ENCODE data around the gene NUDT14.

DNA sequence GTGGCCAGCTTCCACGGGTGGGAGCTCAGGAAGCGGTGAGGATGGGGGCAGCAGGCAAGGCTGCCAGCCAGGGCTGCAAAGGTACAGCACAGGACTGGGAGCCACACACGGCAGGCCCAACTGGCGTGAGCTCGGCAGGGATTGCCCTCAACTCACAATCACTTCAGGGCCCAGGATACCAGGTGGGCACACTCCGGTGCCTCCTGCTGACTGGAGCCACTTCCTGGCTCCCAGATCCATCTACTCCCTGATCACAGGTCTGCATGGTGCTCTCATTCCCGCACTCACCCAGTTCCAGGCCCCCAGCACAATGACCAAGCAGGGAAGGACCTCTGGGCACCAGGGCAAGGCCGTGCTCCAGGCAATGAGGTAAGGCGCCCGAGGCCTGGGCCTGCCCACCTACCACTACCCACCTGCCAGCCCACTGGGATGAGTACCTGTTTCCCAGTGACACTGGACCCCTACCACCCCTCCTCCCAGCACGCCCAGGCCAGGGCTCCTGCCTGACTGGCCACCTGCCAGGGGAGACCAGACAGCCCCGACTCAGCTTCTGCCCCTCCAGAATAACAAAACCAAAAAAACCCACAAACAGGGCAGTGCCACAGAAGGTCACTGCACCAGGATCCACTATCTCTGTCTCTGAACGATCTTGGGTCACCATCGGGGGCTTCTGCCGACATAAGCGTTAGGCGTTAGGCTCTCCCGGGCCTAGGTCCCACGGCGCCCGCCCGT, 14.4 kb downstream of the NUDT14 start:
- TF ChIP-seq POLR2A (IDR thresholded peaks at IDR 0.05) = no peak
- TF ChIP-seq, protein P1, sequence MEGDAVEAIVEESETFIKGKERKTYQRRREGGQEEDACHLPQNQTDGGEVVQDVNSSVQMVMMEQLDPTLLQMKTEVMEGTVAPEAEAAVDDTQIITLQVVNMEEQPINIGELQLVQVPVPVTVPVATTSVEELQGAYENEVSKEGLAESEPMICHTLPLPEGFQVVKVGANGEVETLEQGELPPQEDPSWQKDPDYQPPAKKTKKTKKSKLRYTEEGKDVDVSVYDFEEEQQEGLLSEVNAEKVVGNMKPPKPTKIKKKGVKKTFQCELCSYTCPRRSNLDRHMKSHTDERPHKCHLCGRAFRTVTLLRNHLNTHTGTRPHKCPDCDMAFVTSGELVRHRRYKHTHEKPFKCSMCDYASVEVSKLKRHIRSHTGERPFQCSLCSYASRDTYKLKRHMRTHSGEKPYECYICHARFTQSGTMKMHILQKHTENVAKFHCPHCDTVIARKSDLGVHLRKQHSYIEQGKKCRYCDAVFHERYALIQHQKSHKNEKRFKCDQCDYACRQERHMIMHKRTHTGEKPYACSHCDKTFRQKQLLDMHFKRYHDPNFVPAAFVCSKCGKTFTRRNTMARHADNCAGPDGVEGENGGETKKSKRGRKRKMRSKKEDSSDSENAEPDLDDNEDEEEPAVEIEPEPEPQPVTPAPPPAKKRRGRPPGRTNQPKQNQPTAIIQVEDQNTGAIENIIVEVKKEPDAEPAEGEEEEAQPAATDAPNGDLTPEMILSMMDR (IDR thresholded peaks at IDR 0.05) = no peak

Data from esophagus squamous epithelium (tissue), 4 donors.